ENCODE data around the gene HASPIN.

The HASPIN gene

GRCh38 chr17:3762922-3763776 lies 39.4 kb downstream of the HASPIN start:
- DNase-seq: no peak

- DNase-seq: no peak
Observed at GRCh38 chr17:3763777-3764170, 40.1 kb downstream of the HASPIN start.

GRCh38 chr17:3765981-3766380 lies 42.3 kb downstream of the HASPIN start:
- DNase-seq: no peak

- no peak for DNase-seq
Observed at GRCh38 chr17:3766779-3767178, 43.1 kb downstream of the HASPIN start.

GRCh38 chr17:3768341-3768740 lies 44.6 kb downstream of the HASPIN start:
- no peak for DNase-seq

- no peak for DNase-seq
Observed at GRCh38 chr17:3768769-3769168, 45.1 kb downstream of the HASPIN start.

DNA sequence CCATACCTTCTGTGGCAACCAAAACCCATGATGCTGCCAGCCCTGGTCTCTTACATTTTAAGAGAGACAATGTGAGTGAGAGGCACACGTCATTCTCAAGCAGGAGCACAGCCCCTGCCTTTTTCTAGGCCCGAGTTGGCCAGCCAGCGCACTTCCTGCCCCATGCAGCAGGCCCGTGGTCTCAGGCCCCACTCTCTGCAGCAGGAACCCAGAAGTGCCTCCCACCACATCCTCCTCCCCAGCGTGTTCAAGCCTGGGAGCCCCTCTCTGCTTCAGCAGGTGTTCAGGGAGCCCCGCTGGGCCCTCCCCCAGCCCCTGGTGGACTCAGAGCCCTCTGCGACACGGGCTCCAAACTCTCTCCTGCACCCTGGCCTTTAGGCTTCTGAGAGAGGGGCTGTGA lies 46.8 kb downstream of the HASPIN start:
- DNase-seq: no peak

- no peak for DNase-seq
Observed at GRCh38 chr17:3771140-3771539, 47.4 kb downstream of the HASPIN start.

- no peak for DNase-seq
Observed at GRCh38 chr17:3772764-3773163, 49.1 kb downstream of the HASPIN start.

- no peak for DNase-seq
Observed at GRCh38 chr17:3773511-3773910, 49.8 kb downstream of the HASPIN start.

GRCh38 chr17:3773966-3774365 lies 50.3 kb downstream of the HASPIN start:
- no peak for DNase-seq

Data from nucleus accumbens (tissue), 56 donors.